HCT116 (cell line): ENCODE data around the gene PPIL6.

Experiments
- POLR2A ChIP-seq: IDR thresholded peaks from 2 replicates; pipeline ENCODE4 v1.7.0; 2011; ENCODE audit warnings: borderline replicate concordance; ENCODE audit not compliant: insufficient read depth, insufficient read length; ENCODE audit errors: extremely low read depth
- RAD21 ChIP-seq: IDR thresholded peaks from 2 replicates; pipeline ENCODE4 v1.6.1; 2012; ENCODE audit warnings: low read depth, mild to moderate bottlenecking
- TF ChIP-seq, protein P1 (sequence below), 3 experiments: fragments of 200-600 bp in 1 of 3; sonication (generic) in 1 of 3; IDR thresholded peaks in 2 of 3; conservative IDR thresholded peaks in 1 of 3; 2 replicates each; pipeline ENCODE4 v1.5.1; 2012 to 2017; ENCODE audit warnings: low read depth in 2 of 3, low read length in 2 of 3, antibody characterized with exemption in 1 of 3, borderline replicate concordance in 1 of 3, control low read depth in 1 of 3, mild to moderate bottlenecking in 1 of 3, mixed read lengths in 1 of 3, mixed run types in 1 of 3, moderate library complexity in 1 of 3; ENCODE audit not compliant: insufficient read depth in 1 of 3

DNA sequence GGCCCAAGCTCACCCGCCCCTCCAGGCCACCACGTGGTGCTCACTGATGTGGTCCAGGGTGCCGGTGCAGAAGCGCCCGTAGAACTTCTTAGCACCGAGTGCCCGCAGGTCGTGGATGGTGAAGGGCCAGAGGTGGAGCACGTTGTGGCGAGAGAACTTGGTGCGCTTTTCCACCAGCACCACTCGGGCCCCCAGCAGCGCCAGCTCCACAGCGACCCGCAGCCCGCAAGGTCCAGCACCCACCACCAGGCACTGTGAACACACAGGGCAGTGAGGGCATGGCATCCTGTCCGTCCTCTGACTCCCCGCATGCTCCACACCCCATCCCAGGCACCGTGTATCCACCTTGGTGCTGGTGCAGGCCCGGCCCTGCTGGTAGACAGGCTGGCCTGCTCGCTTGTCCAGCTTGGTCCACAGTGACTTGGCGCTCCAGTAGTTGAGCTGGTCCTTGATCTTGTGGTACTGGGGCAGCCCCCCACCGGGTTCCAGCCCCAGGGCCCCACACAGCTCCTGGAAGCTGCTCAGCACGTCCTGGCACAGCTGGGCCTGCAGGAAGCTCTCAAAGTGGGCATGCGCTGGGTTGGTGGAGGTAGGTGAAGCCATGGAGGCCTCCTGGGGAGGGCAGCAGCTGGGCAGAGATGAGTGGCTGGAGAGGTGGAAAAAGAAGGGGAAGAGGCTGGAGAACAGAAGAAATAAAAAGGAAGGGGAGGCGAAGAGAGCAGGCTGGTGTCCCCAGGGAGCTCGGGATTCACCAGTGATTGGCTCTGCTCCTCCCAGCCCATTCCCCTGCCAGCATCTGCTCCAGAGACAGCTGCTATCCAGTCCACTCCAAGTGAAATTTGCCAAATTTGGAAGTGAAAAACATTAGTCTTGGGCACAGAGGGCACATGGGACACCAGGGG lies 13.4 kb upstream of the PPIL6 start:
- TF ChIP-seq, protein P1, sequence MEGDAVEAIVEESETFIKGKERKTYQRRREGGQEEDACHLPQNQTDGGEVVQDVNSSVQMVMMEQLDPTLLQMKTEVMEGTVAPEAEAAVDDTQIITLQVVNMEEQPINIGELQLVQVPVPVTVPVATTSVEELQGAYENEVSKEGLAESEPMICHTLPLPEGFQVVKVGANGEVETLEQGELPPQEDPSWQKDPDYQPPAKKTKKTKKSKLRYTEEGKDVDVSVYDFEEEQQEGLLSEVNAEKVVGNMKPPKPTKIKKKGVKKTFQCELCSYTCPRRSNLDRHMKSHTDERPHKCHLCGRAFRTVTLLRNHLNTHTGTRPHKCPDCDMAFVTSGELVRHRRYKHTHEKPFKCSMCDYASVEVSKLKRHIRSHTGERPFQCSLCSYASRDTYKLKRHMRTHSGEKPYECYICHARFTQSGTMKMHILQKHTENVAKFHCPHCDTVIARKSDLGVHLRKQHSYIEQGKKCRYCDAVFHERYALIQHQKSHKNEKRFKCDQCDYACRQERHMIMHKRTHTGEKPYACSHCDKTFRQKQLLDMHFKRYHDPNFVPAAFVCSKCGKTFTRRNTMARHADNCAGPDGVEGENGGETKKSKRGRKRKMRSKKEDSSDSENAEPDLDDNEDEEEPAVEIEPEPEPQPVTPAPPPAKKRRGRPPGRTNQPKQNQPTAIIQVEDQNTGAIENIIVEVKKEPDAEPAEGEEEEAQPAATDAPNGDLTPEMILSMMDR (IDR thresholded peaks at IDR 0.05 in 2 of 3, conservative IDR thresholded peaks at IDR 0.05 in 1 of 3; ENCODE audit: borderline replicate concordance in 1 of 3, insufficient read depth in 1 of 3, low read depth in 2 of 3, low read length in 2 of 3), result no peak
- no peak for TF ChIP-seq RAD21
- no peak for TF ChIP-seq POLR2A
